ENCODE results near the gene AKAP8L. TPM values are rescaled to one million over a fixed set of nuclear protein-coding genes. Genes with fewer than 3 reads are reported as not detected.

Gene AKAP8L
- total and polyA plus RNA-seq, 9 of the 15 experiments (the other 6 are each of a cell fraction or from before 2014, with no cell fraction given), result 2.4 to 116 (median 70.7) TPM

DNA sequence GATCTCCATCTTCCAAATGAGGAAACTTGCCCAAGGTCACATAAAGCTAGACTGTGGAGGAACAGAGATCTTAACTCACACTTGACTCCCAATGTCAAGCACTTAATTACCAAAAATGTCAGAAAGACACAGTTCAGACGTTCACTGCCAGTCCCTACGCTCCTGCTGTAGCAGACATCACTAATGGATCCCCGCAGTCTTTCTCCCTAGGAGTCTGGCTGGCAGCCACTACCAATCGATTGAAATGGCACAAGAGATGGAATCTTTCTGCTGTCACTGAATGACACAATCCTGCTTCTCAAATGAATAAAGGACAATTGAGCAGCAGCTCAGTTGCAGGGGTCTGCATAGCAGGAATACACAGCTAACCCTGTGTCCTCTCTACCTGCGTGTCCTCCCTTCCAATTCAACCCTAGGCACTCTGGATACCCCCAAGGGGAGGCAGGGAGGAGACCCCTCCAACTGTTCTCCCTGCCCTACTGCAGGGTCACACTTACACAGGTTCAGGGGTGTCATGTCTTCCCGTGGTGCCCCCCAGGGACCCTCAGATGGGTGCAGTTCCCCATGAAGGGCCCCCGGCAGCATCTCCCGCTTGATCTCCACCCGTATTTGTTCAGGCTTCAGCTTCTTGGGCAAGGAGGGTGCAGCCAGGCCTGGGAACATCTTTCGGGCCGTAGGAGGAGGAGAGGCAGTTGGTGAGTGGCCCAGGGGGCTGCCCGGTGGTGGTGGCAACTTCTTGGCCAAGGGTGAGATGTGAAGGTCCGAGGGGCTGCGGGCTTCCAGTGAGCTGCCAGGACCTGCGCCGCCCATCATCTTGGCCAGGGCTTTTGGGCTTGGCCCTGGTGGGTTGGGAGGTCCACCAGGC is 7.9 kb upstream of the AKAP8L start:
- ChIA-PET CTCF (ENCODE audit: low intra/inter-chr PET ratio) (no interaction called here), POLR2A (interaction anchor here (0.8 to 1.1 kb wide), 3 partner anchors 8 to 25 kb away, joined by 3 read pairs; partner anchors contain the start of gene AKAP8L)
- Histone ChIP-seq H3K9me3 (replicated peaks; ENCODE audit: control insufficient read depth, insufficient read depth, low read depth, low read length) (no peaks in the 10 kb centered on the region), H3K36me3 (ENCODE audit: control insufficient read depth, insufficient read depth, low read length) (peaks cover 87% of the 10 kb centered on the region), H3K4me3 (no peak overlapping the region), H3K9ac (ENCODE audit: insufficient read depth in 1 of 2, low read depth in 2 of 2, low read length in 2 of 2) (no peak overlapping the region; a peak in 1 of 4 replicates), H3K27me3 (ENCODE audit: control insufficient read depth in 2 of 2, insufficient read depth in 2 of 2, low read length in 2 of 2) (no peaks in the 10 kb centered on the region), H2AFZ (ENCODE audit: low read depth, low read length) (no peak overlapping the region), H3K4me1 (replicated peaks in 1 of 2; ENCODE audit: control insufficient read depth in 2 of 2, insufficient read depth in 2 of 2, low read length in 2 of 2) (peaks cover 8 to 40% of the 10 kb centered on the region in 2 experiments; a peak in 4 of 5 replicates), H4K20me1 (replicated peaks; ENCODE audit: control insufficient read depth, insufficient read depth, low read length) (no peaks in the 10 kb centered on the region), H3K79me2 (ENCODE audit: control insufficient read depth, insufficient read depth, low read length) (peaks cover 34% of the 10 kb centered on the region), H3K27ac (ENCODE audit: extremely low read depth, low read depth, low read length) (no peak overlapping the region), H3K4me2 (ENCODE audit: insufficient read depth, low read length) (no peak overlapping the region), H3K9me1 (ENCODE audit: control insufficient read depth, insufficient read depth, low read length) (peaks cover 5% of the 10 kb centered on the region)
- peak in 1 of 4 experiments; percentile 21 for DNase-seq (ENCODE audit: extremely low read depth in 1 of 4, low spot score in 3 of 4)
- 86% methylated on average over 15 of the region's 16 CpGs for WGBS (ENCODE audit: insufficient coverage, low coverage, missing lambda C conversion rate)
- peak; percentile 19; the same call in 2 of the 3 replicates for ATAC-seq
- FAIRE-seq, result no peak
- intact Hi-C loops (cut with micrococcal nuclease) (no loop called here), in situ Hi-C loops (cut with MboI) (no loop called here)
- BruUV-seq (replicated peaks), result no TSS peak
- TF ChIP-seq MED1 (CRISPR knock-in tag; IDR thresholded peaks at IDR 0.05; ENCODE audit: borderline replicate concordance) (no peak), SMARCA5 (IDR thresholded peaks at IDR 0.05) (no peak), ZNF23 (CRISPR knock-in tag; IDR thresholded peaks at IDR 0.05) (peak; percentile 97), CHD1 (IDR thresholded peaks at IDR 0.05; ENCODE audit: low read length) (no peak), REST (IDR thresholded peaks at IDR 0.05; ENCODE audit: borderline replicate concordance) (peak; percentile 71), REST (CRISPR knock-in tag; IDR thresholded peaks at IDR 0.05; ENCODE audit: low read depth) (no peak), MLLT1 (IDR thresholded peaks at IDR 0.05) (peak in 1 of 2 experiments; percentile 99; a peak in 2 of 4 replicates)
